Suprapubic skin (tissue), 4 donors: ENCODE measurements around the gene KIF4A.

ENCODE experiments used
- CTCF ChIP-seq, 2 donors: fragments of 200-600 bp in 1 of 2; fragments of 450-650 bp in 1 of 2; sonication (generic) in 1 of 2; IDR thresholded peaks; one replicate each; pipeline ENCODE4 v1.5.1; 2016 to 2019; ENCODE audit warnings: antibody characterized with exemption in 2 of 2, mild to moderate bottlenecking in 1 of 2, moderate library complexity in 1 of 2
- EP300 ChIP-seq: sonication (generic); formaldehyde crosslinking; IDR thresholded peaks from one replicate; pipeline ENCODE4 v1.6.1; 2017; ENCODE audit warnings: antibody characterized with exemption
- POLR2A ChIP-seq, 2 donors: fragments of 450-650 bp; IDR thresholded peaks; one replicate each; pipeline ENCODE4 v1.6.1; 2017; ENCODE audit warnings: antibody characterized with exemption in 2 of 2, mild to moderate bottlenecking in 2 of 2, moderate library complexity in 2 of 2
- POLR2AphosphoS5 ChIP-seq, 3 donors: sonication (generic); formaldehyde crosslinking; IDR thresholded peaks; one replicate each; pipeline ENCODE4 v1.6.1; 2017; ENCODE audit warnings: antibody characterized with exemption in 3 of 3

- TF ChIP-seq CTCF (IDR thresholded peaks at IDR 0.05) = no peak
- TF ChIP-seq POLR2AphosphoS5 (IDR thresholded peaks at IDR 0.05) = no peak
- TF ChIP-seq POLR2A (IDR thresholded peaks at IDR 0.05) = no peak
- no peak for TF ChIP-seq EP300
These were observed 42.7 kb upstream of the KIF4A start for GRCh38 chrX:70247252-70247651.
